G401.6 (cell line): Measurements from ENCODE around the gene INPP5K.
A peak's percentile ranks its signal among the peaks of the same experiment; 100 is the strongest.

Source experiments
- FAIRE-seq: peaks from 2 replicates; lab custom pipeline; 2012; peaks lifted over from hg19 to GRCh38; lab: Jason Lieb, UNC

Gene INPP5K

DNA sequence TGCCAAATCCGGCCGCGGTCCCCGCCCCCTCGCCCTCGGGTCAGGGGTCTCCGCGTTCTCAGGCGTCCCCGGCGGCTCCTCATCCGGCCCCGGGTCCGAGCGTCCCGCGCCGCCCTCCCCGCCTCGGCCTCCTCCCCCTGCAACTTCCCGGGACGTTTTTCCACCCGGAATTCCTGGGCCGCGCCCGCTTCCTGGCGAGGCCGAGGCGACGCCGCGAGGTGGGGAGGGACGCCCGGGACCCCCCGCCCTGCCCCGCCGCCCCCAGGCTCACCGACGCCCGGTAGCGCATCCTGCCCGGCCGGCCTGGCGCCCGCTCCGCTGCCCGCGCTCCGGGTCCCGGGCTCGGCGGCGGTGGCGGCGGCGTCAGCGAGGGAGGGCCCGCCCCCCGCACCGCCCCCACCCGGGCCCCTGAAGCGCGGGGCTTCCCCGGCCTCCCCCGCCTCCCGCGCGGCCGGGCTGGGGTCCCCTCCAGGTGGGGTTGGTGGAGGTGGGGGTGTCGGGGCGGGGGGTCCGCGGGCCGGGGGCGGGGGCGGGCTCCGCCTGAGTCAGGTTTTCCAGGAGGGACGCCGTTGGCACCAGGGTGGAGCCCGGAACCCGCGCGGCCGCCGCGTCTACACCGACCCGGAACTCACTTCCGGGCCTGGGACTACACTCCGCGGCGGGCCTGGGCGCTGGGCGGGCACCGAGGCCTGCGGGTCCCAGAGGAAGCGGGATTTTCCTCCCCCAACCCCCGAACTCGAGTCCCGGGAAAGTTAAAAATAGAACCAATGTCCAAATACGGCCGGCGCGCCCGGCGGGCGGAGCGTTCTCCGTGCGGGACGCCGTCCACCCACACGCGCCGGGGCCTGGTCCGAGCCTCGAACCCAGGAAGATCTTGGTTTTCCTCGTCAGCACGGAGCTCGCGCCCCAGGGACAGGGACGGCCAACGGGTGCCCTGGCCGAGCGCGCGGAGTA is 30.7 kb downstream of the INPP5K start:
- FAIRE-seq = no peak

- FAIRE-seq = no peak
These were observed 31.6 kb downstream of the INPP5K start for GRCh38 chr17:1484676-1485422.

GRCh38 chr17:1484060-1484535 is 32.3 kb downstream of the INPP5K start:
- FAIRE-seq = no peak

- FAIRE-seq = no peak
These were observed 33.7 kb downstream of the INPP5K start for GRCh38 chr17:1482680-1483079.

DNA sequence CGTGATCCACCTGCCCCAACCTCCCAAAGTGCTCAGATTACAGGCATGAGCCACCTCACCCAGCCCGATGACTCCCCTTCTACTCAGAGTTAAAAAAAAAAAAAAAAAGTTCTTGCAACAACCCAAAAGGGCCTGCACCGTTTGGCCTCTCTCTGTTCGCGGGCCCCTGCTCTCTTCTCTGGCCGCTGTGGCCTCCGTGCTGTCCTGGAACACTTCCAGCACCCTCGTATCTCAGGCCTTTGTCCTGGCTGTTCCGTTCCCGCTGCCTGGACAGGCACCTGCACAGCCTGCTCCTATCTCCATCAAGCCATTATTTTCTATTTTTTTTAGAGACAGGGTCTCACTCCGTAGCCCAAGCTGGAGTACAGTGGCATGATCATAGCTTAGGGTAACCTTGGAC is 34.7 kb downstream of the INPP5K start:
- no peak for FAIRE-seq

DNA sequence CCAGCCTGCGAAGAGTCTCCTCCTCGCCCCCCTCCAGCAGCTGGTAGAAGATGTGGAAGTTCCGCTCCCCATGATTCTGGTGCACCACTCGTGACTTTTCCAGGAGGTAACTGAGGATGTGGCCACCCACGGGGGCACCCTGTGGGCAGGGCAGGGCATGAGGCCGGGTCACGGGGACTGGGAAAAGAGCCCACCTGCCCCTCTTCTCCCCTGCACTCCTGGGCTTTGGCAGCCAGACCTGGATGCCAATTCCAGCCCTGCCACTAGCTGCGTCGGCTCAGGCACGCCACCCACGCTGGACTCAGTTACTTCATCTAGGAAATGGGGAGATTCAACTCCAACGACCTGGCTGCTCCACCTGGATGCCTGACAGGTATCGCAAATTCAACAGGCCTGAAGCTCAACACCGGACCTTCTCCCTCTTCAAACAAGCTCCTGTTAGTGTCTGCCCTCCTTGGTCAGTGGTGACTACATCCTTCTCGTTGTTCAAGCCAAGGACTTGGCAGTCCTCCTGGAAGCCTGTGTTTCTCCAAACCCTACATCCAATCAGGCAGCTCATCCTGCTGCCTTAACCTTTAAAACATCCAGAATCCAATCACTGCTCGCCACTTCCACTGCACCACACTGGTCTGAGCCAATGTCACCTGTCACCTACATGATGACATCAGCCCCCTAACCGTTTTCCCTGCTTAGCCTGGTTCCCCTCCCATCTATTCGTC is 35.5 kb downstream of the INPP5K start:
- no peak for FAIRE-seq

GRCh38 chr17:1478418-1478817 is 38.0 kb downstream of the INPP5K start:
- no peak for FAIRE-seq

- FAIRE-seq = no peak
These were observed 41.0 kb downstream of the INPP5K start for GRCh38 chr17:1475321-1475854.

- no peak for FAIRE-seq
These were observed 41.8 kb downstream of the INPP5K start for GRCh38 chr17:1474402-1475189.

DNA sequence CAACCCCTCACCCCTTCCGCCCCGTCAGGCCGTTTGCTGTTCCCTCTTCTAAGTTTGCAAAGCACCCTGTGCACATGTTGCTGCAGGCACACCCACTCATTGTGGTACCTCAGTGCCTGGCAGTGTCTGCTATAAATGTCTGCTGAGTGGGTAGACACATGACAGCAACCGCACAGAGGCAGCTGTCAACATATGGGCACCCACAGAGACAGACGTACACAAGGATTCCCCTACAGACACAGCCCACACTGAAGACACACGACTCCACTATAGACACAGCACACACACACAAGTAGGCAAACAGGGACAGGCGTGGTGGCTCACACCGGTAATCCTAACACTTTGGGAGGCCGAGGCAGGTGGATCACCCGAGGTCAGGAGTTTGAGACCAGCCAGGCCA is 42.6 kb downstream of the INPP5K start:
- no peak for FAIRE-seq

DNA sequence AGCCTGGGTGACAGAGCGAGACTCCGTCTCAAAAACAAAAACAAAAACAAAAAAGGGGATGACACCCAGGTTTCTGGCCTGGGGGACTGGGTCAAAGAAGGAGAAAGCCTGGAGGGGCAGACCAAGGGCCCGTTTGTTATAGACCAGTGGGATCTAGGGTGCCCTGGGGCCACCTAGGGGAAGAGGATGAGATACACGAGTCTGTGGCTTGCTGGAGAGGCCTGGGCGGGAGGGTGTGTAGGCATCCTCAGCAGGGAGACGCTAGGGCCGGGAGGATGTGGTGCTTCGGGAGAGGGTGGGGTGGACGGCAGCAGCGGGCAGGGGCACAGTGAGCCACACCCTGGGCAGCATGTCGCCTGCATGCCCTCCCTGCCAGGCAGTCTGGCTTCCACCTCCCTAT is 43.2 kb downstream of the INPP5K start:
- no peak for FAIRE-seq

- no peak for FAIRE-seq
These were observed 44.2 kb downstream of the INPP5K start for GRCh38 chr17:1471911-1472821.

- no peak for FAIRE-seq
These were observed 44.9 kb downstream of the INPP5K start for GRCh38 chr17:1471490-1471889.

GRCh38 chr17:1470755-1471462 is 45.5 kb downstream of the INPP5K start:
- no peak for FAIRE-seq

- no peak for FAIRE-seq
These were observed 46.2 kb downstream of the INPP5K start for GRCh38 chr17:1470071-1470754.

GRCh38 chr17:1469231-1469852 is 47.1 kb downstream of the INPP5K start:
- FAIRE-seq = peak; percentile 93

DNA sequence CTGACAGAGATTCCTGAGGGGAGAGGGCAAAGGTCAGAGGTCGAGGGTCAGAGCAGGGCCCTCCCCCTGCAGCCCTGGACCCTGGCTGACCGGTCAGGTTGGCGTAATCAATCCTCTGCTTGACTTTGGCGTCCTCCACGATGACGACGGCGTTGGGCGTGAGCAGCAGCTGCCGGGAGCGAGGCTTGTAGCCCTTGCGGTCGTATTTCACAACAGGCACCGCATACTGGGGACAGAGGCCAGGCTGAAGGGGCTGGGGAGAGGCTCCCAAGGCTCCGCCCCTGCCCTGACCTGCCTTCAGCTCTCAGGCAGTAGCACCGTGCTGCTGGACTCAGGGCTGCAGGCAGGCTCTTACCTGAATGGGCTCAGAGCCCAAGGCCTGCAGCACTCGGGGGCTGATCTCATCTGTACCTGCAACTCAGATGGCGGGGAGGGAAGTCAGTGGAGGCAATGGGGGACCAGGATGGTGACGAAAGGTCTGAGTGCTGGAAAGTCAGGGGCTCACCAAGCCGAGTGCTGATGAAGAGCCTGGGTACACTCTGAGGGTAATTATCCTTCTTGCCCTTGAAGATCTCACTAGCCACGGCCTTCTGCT is 48.4 kb downstream of the INPP5K start:
- FAIRE-seq = no peak

DNA sequence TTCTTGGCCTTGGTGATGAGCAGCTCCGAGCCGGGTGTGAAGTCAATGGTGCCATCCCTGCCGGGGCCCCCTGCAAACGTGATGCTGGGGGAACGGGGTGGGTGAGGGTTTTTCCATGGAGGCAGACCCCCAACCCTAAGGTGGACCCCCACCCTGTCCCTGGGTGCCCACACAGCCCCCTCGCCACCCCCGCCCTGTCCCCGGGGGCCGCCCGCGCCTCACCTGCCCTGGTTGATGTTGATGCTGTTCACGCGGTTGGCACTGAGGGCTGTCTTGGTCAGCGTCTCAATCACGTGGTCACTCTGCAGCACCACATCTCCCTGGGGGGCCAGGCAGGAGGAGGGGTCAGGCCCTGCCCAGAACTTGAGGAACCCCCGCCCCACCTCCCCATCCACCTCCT is 49.2 kb downstream of the INPP5K start:
- no peak for FAIRE-seq
